Lung (tissue), 13 donors: ENCODE results near the gene ODAD3. TPM values are rescaled to one million over a fixed set of nuclear protein-coding genes. Genes with fewer than 3 reads are reported as not detected.

Source experiments
- ATAC-seq: fragments of 200-7000 bp; cut with Tn5 transposase; one replicate; pipeline ENCODE4 v1.9.1; 2020; ENCODE audit warnings: moderate number of reproducible peaks; ENCODE audit not compliant: insufficient read depth, low FRiP score
- DNase-seq, 3 donors: peaks; one replicate each; pipeline ENCODE4 v3.0.0-alpha.2; 2013 to 2017
- H3K27ac ChIP-seq, 2 donors: one replicate each; pipeline ENCODE4 v1.5.1; 2013; ENCODE audit warnings: mild to moderate bottlenecking in 2 of 2, moderate library complexity in 2 of 2, control low read depth in 1 of 2, inconsistent platforms in 1 of 2, low read depth in 1 of 2, low read length in 1 of 2
- H3K27me3 ChIP-seq, 3 donors: one replicate each; pipeline ENCODE4 v1.5.1; 2013; ENCODE audit warnings: low read length in 2 of 3; ENCODE audit not compliant: control insufficient read depth in 3 of 3, insufficient read depth in 3 of 3
- H3K36me3 ChIP-seq, 4 donors: one replicate each; pipeline ENCODE4 v1.5.1; 2013; ENCODE audit warnings: low read length in 4 of 4, mild to moderate bottlenecking in 1 of 4, moderate library complexity in 1 of 4; ENCODE audit not compliant: control insufficient read depth in 4 of 4, insufficient read depth in 4 of 4
- H3K4me1 ChIP-seq, 5 donors: one replicate each; pipeline ENCODE4 v1.5.1; 2013; ENCODE audit warnings: low read length in 5 of 5, mild to moderate bottlenecking in 2 of 5, moderate library complexity in 1 of 5; ENCODE audit not compliant: control insufficient read depth in 5 of 5, insufficient read depth in 5 of 5
- H3K4me3 ChIP-seq: one replicate; pipeline ENCODE4 v1.5.1; 2013; ENCODE audit warnings: mild to moderate bottlenecking, control low read depth, moderate library complexity
- H3K9ac ChIP-seq, 2 donors: one replicate each; pipeline ENCODE4 v1.5.1; 2013; ENCODE audit warnings: low read length in 2 of 2, control low read depth in 1 of 2; ENCODE audit not compliant: insufficient read depth in 1 of 2
- H3K9me3 ChIP-seq, 4 donors: one replicate each; pipeline ENCODE4 v1.5.1; 2013; ENCODE audit warnings: low read length in 3 of 4, mild to moderate bottlenecking in 1 of 4, moderate library complexity in 1 of 4; ENCODE audit not compliant: control insufficient read depth in 4 of 4, insufficient read depth in 3 of 4
- CTCF ChIP-seq: IDR thresholded peaks from 2 replicates; pipeline ENCODE4 v1.5.1; 2012; ENCODE audit warnings: mild to moderate bottlenecking; ENCODE audit errors: control extremely low read depth, extremely low read depth
- WGBS, 2 donors: extraction: QIAGEN DNeasy Blood & Tissue Kit; methylation state at CpG; one replicate each; pipeline ENCODE4 v1.1.7; 2013; 5-methylcytosine and 5-hydroxymethylcytosine counted together
- polyA plus RNA-seq, 2 donors: library from polyadenylated mRNA; stranded (reverse); fragments of 200-250 nt; gene quantifications; one replicate each; pipeline ENCODE4 v1.2.1, GENCODE V29; 2013
- small RNA-seq: library from RNA; depleted of rRNA; stranded (forward); fragments of <200 nt; gene quantifications from one replicate; pipeline ENCODE3, GENCODE V24; 2014; ENCODE audit warnings: low replicate concordance
- total RNA-seq, 2 donors: library from RNA; depleted of rRNA in 1 of 2; stranded (reverse); fragments of >200 nt in 1 of 2; gene quantifications; one replicate each; pipeline ENCODE4 v1.2.1, GENCODE V29; 2014 to 2021
- donor health status: control.
- donor health status: control.
- donor health status: Bipolar disorder and iron deficiency.
- donor health status: healthy.
- donor health status: DM: yes; HTN: yes; CAD: no.

The ODAD3 gene
- total and polyA plus RNA-seq, 4 donors: 2.0 to 9.8 (median 4.2) TPM

DNA sequence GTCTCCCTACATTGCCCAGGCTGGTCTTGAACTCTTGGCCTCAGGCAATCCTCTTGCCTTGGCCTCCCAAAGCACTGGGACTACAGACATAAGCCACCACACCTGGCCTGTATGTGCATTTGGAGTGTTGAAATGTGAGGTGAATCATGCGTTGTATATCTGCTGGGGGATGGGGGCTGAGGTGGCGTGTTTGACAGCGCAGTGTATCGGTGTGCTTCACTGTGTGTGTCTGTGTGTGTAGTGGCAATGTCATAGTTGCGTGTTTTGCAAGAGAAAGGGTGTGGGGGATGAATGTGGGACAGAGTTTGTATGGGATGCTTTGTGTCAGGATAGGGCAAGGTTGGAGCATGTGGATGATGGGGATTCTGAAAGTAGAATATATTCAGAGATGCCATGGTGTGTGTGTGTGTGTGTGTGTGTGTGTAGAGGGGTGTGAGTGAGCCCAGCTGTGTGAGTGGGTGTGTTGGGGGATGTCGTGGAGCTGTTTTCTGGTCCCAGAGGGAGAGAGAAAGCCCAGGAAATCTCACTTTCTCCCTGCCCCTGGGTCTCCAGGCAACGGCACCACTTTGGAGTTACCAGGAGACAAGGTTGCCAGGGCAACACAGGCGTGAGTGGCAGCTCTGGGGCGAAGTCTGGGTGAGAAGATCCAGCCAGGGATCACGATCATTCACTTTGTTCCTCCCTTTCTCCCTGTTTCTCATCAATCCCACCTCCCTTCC, 61.6 kb downstream of the ODAD3 start:
- H3K4me1 ChIP-seq: peaks cover 0 to 17% (median 13%) of the 10 kb centered on the region in 5 donors
- ATAC-seq (no peak), DNase-seq (peak; percentile 65 to 72 (median 70))
- no peaks in the 10 kb centered on the region for H3K9me3 ChIP-seq
- no peak for TF ChIP-seq CTCF
- peaks cover 0 to 5% (median 0%) of the 10 kb centered on the region in 4 donors for H3K36me3 ChIP-seq
- peak overlapping the region in 1 of 2 donors; percentile 77 for H3K9ac ChIP-seq
- no peak overlapping the region for H3K4me3 ChIP-seq
- H3K27me3 ChIP-seq: no peaks in the 10 kb centered on the region
- no peak overlapping the region for H3K27ac ChIP-seq
- WGBS, 2 donors: 51 to 52% methylated on average over 10 of the region's 10 CpGs

DNA sequence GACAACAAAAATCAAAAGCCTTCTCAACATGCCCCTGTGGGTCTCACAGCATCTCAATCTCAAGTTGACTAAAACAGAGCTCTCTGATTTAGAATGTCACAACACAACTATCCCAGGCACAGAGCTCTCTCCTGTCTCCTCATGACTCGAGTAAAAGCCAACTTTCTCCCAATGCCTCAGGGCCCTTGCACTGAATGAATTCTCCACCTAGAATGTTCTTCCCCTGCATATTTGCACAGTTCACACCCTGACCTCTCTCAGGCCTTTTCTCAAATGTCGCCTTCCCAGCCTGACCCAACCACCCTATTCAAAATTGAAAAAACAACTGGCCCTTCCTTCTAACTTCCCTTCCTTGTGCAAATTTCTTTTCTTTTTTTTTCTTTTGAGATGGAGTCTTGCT, 64.2 kb downstream of the ODAD3 start:
- H3K9ac ChIP-seq: no peak overlapping the region
- DNase-seq (no peak), ATAC-seq (no peak)
- H3K36me3 ChIP-seq: peaks cover 0 to 7% (median 2%) of the 10 kb centered on the region in 4 donors
- H3K27me3 ChIP-seq: no peaks in the 10 kb centered on the region
- H3K9me3 ChIP-seq: peaks cover 0 to 1% (median 0%) of the 10 kb centered on the region in 4 donors
- 91 to 94% methylated on average over 2 of the region's 2 CpGs for WGBS, 2 donors
- no peak overlapping the region for H3K4me3 ChIP-seq
- H3K27ac ChIP-seq: no peak overlapping the region
- no peak for TF ChIP-seq CTCF
- peaks cover 0 to 14% (median 9%) of the 10 kb centered on the region in 5 donors for H3K4me1 ChIP-seq

Small RNA genes within 50 kb of the gene (small RNA-seq; reads per million reads assigned to genes)
- not detected for gene RF00019

Other genes starting within 250 kb of the ODAD3 start
- gene KANK2, start 237.6 kb downstream of the ODAD3 start, total RNA-seq: 100 to 1,000 TPM; 129 to 164 TPM
- 10 to 100 TPM; 90.1 to 96.8 TPM for gene KANK2, start 237.6 kb downstream of the ODAD3 start, polyA plus RNA-seq
- gene ANGPTL8, start 195.5 kb downstream of the ODAD3 start, total RNA-seq: not detected
- 1 to 10 TPM in 1 of 2 donors, under 1 TPM in 1; 0.19 to 1.0 TPM for gene ANGPTL8, start 195.5 kb downstream of the ODAD3 start, polyA plus RNA-seq
- gene DOCK6, start 172.6 kb downstream of the ODAD3 start, total RNA-seq: 100 to 1,000 TPM in 1 of 2 donors, 10 to 100 TPM in 1; 60.2 to 129 TPM
- gene DOCK6, start 172.6 kb downstream of the ODAD3 start, polyA plus RNA-seq: 10 to 100 TPM; 38.6 to 87.3 TPM
- gene TSPAN16, start 139.0 kb downstream of the ODAD3 start, total RNA-seq: not detected
- gene TSPAN16, start 139.0 kb downstream of the ODAD3 start, polyA plus RNA-seq: not detected
- 10 to 100 TPM; 28.0 to 73.2 TPM for gene RAB3D, start 95.5 kb downstream of the ODAD3 start, total RNA-seq
- 10 to 100 TPM; 16.0 to 18.6 TPM for gene RAB3D, start 95.5 kb downstream of the ODAD3 start, polyA plus RNA-seq
- 100 to 1,000 TPM; 101 to 125 TPM for gene TMEM205, start 88.9 kb downstream of the ODAD3 start, total RNA-seq
- gene TMEM205, start 88.9 kb downstream of the ODAD3 start, polyA plus RNA-seq: 100 to 1,000 TPM; 129 to 166 TPM
- gene CCDC159, start 88.6 kb downstream of the ODAD3 start, total RNA-seq: 10 to 100 TPM; 25.8 to 26.5 TPM
- gene CCDC159, start 88.6 kb downstream of the ODAD3 start, polyA plus RNA-seq: 10 to 100 TPM; 40.9 to 55.2 TPM
- 10 to 100 TPM in 1 of 2 donors, 1 to 10 TPM in 1; 9.1 to 33.2 TPM for gene PLPPR2, start 79.7 kb downstream of the ODAD3 start, total RNA-seq
- gene PLPPR2, start 79.7 kb downstream of the ODAD3 start, polyA plus RNA-seq: 10 to 100 TPM; 15.3 to 35.1 TPM
- gene SWSAP1, start 60.5 kb downstream of the ODAD3 start, total RNA-seq: 1 to 10 TPM; 1.1 to 4.1 TPM
- gene SWSAP1, start 60.5 kb downstream of the ODAD3 start, polyA plus RNA-seq: 1 to 10 TPM; 3.5 to 4.0 TPM
- gene EPOR, start 50.8 kb downstream of the ODAD3 start, total RNA-seq: 10 to 100 TPM; 14.5 to 20.6 TPM
- 10 to 100 TPM in 1 of 2 donors, 1 to 10 TPM in 1; 8.7 to 14.7 TPM for gene EPOR, start 50.8 kb downstream of the ODAD3 start, polyA plus RNA-seq
- gene RGL3, start 15.8 kb downstream of the ODAD3 start, total RNA-seq: 10 to 100 TPM; 35.2 to 45.2 TPM
- gene RGL3, start 15.8 kb downstream of the ODAD3 start, polyA plus RNA-seq: 10 to 100 TPM; 10.4 to 39.3 TPM
- gene PRKCSH, start 514 bp upstream of the ODAD3 start, total RNA-seq: 100 to 1,000 TPM; 115 to 315 TPM
- gene PRKCSH, start 514 bp upstream of the ODAD3 start, polyA plus RNA-seq: 100 to 1,000 TPM; 142 to 174 TPM
- gene ELAVL3, start 45.9 kb upstream of the ODAD3 start, total RNA-seq: under 1 TPM in 1 of 2 donors, not detected in 1; 0.34 TPM
- under 1 TPM in 1 of 2 donors, not detected in 1; 0.15 TPM for gene ELAVL3, start 45.9 kb upstream of the ODAD3 start, polyA plus RNA-seq
- gene ZNF653, start 70.7 kb upstream of the ODAD3 start, total RNA-seq: 10 to 100 TPM in 1 of 2 donors, 1 to 10 TPM in 1; 5.4 to 12.9 TPM
- gene ZNF653, start 70.7 kb upstream of the ODAD3 start, polyA plus RNA-seq: 10 to 100 TPM in 1 of 2 donors, 1 to 10 TPM in 1; 7.7 to 10.2 TPM
- gene ECSIT, start 94.0 kb upstream of the ODAD3 start, total RNA-seq: 10 to 100 TPM; 31.7 to 46.4 TPM
- 10 to 100 TPM; 34.4 to 58.8 TPM for gene ECSIT, start 94.0 kb upstream of the ODAD3 start, polyA plus RNA-seq
- 10 to 100 TPM; 16.5 to 34.9 TPM for gene CNN1, start 103.7 kb upstream of the ODAD3 start, total RNA-seq
- gene CNN1, start 103.7 kb upstream of the ODAD3 start, polyA plus RNA-seq: 10 to 100 TPM; 17.2 to 27.8 TPM
- 10 to 100 TPM; 19.2 to 64.2 TPM for gene ELOF1, start 124.1 kb upstream of the ODAD3 start, total RNA-seq
- gene ELOF1, start 124.1 kb upstream of the ODAD3 start, polyA plus RNA-seq: 10 to 100 TPM; 56.9 to 82.8 TPM
- gene ACP5, start 142.5 kb upstream of the ODAD3 start, total RNA-seq: 100 to 1,000 TPM in 1 of 2 donors, 10 to 100 TPM in 1; 22.5 to 184 TPM
- 100 to 1,000 TPM in 1 of 2 donors, 10 to 100 TPM in 1; 95.6 to 301 TPM for gene ACP5, start 142.5 kb upstream of the ODAD3 start, polyA plus RNA-seq
- gene ZNF627, start 162.4 kb upstream of the ODAD3 start, total RNA-seq: 10 to 100 TPM; 10.2 to 30.6 TPM
- gene ZNF627, start 162.4 kb upstream of the ODAD3 start, polyA plus RNA-seq: 1 to 10 TPM; 4.8 to 7.4 TPM